Measurements from ENCODE around the gene ANXA5. TPM values are rescaled to one million over a fixed set of nuclear protein-coding genes. Genes with fewer than 3 reads are reported as not detected.
A peak's percentile ranks its signal among the peaks of the same experiment; 100 is the strongest.

Gene ANXA5
- total RNA-seq, 1 experiment from 2014 or later = 231 TPM

GRCh38 chr4:121721700-121722099 lies 24.9 kb upstream of the ANXA5 start:
- no peak overlapping the region for H2BK120ac ChIP-seq (ENCODE audit: low read depth, low read length, poor library complexity, severe bottlenecking)
- H3K79me2 ChIP-seq (ENCODE audit: insufficient read depth, low read length) = no peaks in the 10 kb centered on the region
- H3K36me3 Mint-ChIP-seq (ENCODE audit: insufficient read depth in 1 of 3, low read depth in 3 of 3) = no peaks in the 10 kb centered on the region
- no peak overlapping the region for H4K8ac ChIP-seq (replicated peaks; ENCODE audit: insufficient read length, low read depth, low read length)
- no peak overlapping the region for H2BK20ac ChIP-seq (ENCODE audit: low read depth, low read length, poor library complexity, severe bottlenecking)
- H3K4me3 Mint-ChIP-seq = no peak overlapping the region
- H4K20me1 ChIP-seq (ENCODE audit: control insufficient read depth, insufficient read depth, insufficient read length) = no peaks in the 10 kb centered on the region
- peaks cover 3 to 11% of the 10 kb centered on the region in 2 experiments for H3K4me1 Mint-ChIP-seq
- no peak overlapping the region for H3K27ac ChIP-seq (ENCODE audit: insufficient read length, low read depth, low read length)
- H4K5ac ChIP-seq (ENCODE audit: insufficient read length, low read depth, low read length) = no peak overlapping the region
- no peak overlapping the region for H2BK15ac ChIP-seq (ENCODE audit: low read depth, low read length)
- no peak overlapping the region for H2BK12ac ChIP-seq (ENCODE audit: insufficient read length, low read depth, low read length)
- 0 out of 7 replicates have a peak overlapping the region, but pooled peaks of 1 of the 3 experiments have one; percentile 60 for H3K27ac Mint-ChIP-seq
- no peaks in the 10 kb centered on the region for H3K27me3 Mint-ChIP-seq (ENCODE audit: low read depth)
- H2BK5ac ChIP-seq (ENCODE audit: insufficient read length, low read length) = no peak overlapping the region
- no peaks in the 10 kb centered on the region for H3K4me1 ChIP-seq (ENCODE audit: insufficient read depth, low read length)
- TF ChIP-seq, protein P1, sequence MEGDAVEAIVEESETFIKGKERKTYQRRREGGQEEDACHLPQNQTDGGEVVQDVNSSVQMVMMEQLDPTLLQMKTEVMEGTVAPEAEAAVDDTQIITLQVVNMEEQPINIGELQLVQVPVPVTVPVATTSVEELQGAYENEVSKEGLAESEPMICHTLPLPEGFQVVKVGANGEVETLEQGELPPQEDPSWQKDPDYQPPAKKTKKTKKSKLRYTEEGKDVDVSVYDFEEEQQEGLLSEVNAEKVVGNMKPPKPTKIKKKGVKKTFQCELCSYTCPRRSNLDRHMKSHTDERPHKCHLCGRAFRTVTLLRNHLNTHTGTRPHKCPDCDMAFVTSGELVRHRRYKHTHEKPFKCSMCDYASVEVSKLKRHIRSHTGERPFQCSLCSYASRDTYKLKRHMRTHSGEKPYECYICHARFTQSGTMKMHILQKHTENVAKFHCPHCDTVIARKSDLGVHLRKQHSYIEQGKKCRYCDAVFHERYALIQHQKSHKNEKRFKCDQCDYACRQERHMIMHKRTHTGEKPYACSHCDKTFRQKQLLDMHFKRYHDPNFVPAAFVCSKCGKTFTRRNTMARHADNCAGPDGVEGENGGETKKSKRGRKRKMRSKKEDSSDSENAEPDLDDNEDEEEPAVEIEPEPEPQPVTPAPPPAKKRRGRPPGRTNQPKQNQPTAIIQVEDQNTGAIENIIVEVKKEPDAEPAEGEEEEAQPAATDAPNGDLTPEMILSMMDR (conservative IDR thresholded peaks at IDR 0.05) = no peak
- H3K79me1 ChIP-seq (ENCODE audit: insufficient read depth, low read depth, low read length, poor library complexity, severe bottlenecking) = no peaks in the 10 kb centered on the region
- H3T11ph ChIP-seq (ENCODE audit: low read length) = no peak overlapping the region
- no peak overlapping the region for H4K91ac ChIP-seq (ENCODE audit: insufficient read length, low read depth, low read length)
- H3K14ac ChIP-seq (ENCODE audit: insufficient read depth, low read length) = no peak overlapping the region
- DNase-seq = no peak
- no peak overlapping the region for H3K4me2 ChIP-seq (ENCODE audit: insufficient read depth, insufficient read length, low read length)
- no peaks in the 10 kb centered on the region for H3K9me3 ChIP-seq (ENCODE audit: control insufficient read depth, low read depth, low read length)
- no peak overlapping the region for H3K4ac ChIP-seq (ENCODE audit: low read depth, low read length)
- H3K9ac ChIP-seq (ENCODE audit: extremely low read depth, insufficient read length, low read length) = no peak overlapping the region
- no peaks in the 10 kb centered on the region for H3K23me2 ChIP-seq (ENCODE audit: insufficient read length, low read depth, low read length, poor library complexity, severe bottlenecking)
- no peak overlapping the region for H3K23ac ChIP-seq (ENCODE audit: insufficient read length, low read depth, low read length)
- H2AK5ac ChIP-seq (ENCODE audit: insufficient read length, low read length) = no peak overlapping the region
- H3K18ac ChIP-seq (ENCODE audit: insufficient read length, low read depth, low read length) = no peak overlapping the region
- H3K27me3 ChIP-seq (ENCODE audit: insufficient read depth, low read length) = no peaks in the 10 kb centered on the region
- no peak overlapping the region for H2AFZ ChIP-seq (ENCODE audit: low read length)
- WGBS (ENCODE audit: extremely low coverage, insufficient read length, low lambda C conversion rate) = no CpG with 5 or more reads among the region's 1 CpG
- no peaks in the 10 kb centered on the region for H3K9me3 Mint-ChIP-seq
- no peak overlapping the region for H3K56ac ChIP-seq (ENCODE audit: insufficient read length, low read depth, low read length)
